Iris pigment epithelial cell (primary cell): ENCODE data around the gene C22orf31.
"Not testable (repeated sequence)": the region's sequence is repeated elsewhere in the genome, so short reads cannot be mapped to it uniquely, and the experiment has no call there.

Experiments used
- DNase-seq: peaks from one replicate; pipeline ENCODE4 v3.0.0-alpha.2; 2011; ENCODE audit warnings: low read depth

Gene C22orf31

GRCh38 chr22:29061773-29062172, at the start of gene C22orf31:
Gene C22orf31, minus strand, starts transcription at chr22:29061831. Its CDS starts 39 bp downstream, at chr22:29061792.
- no peak for DNase-seq

GRCh38 chr22:29110946-29111345, 49.3 kb upstream of the C22orf31 start:
- DNase-seq, result no peak

- DNase-seq, result peak; percentile 67
Observed at GRCh38 chr22:29109822-29110221, 48.2 kb upstream of the C22orf31 start.

- peak; percentile 69 for DNase-seq
Observed at GRCh38 chr22:29108137-29108536, 46.5 kb upstream of the C22orf31 start.

- no peak for DNase-seq
Observed at GRCh38 chr22:29106839-29107238, 45.2 kb upstream of the C22orf31 start.

- DNase-seq, result peak; percentile 55
Observed at GRCh38 chr22:29105468-29105867, 43.8 kb upstream of the C22orf31 start.

GRCh38 chr22:29103121-29103520, 41.5 kb upstream of the C22orf31 start:
- DNase-seq, result no peak

GRCh38 chr22:29102300-29102699, 40.7 kb upstream of the C22orf31 start:
- no peak for DNase-seq

- DNase-seq, result no peak
Observed at GRCh38 chr22:29098296-29098695, 36.7 kb upstream of the C22orf31 start.

- DNase-seq, result peak; percentile 71
Observed at GRCh38 chr22:29096736-29097669, 35.4 kb upstream of the C22orf31 start.

- DNase-seq, result no peak
Observed at GRCh38 chr22:29095459-29095858, 33.8 kb upstream of the C22orf31 start.

GRCh38 chr22:29093501-29094300, 32.1 kb upstream of the C22orf31 start:
- DNase-seq, result no peak

- DNase-seq, result no peak
Observed at GRCh38 chr22:29093030-29093429, 31.4 kb upstream of the C22orf31 start.

- no peak for DNase-seq
Observed at GRCh38 chr22:29092243-29092642, 30.6 kb upstream of the C22orf31 start.

GRCh38 chr22:29090039-29090438, 28.4 kb upstream of the C22orf31 start:
- DNase-seq, result no peak

- no peak for DNase-seq
Observed at GRCh38 chr22:29089507-29089906, 27.9 kb upstream of the C22orf31 start.

- no peak for DNase-seq
Observed at GRCh38 chr22:29088809-29089208, 27.2 kb upstream of the C22orf31 start.

- no peak for DNase-seq
Observed at GRCh38 chr22:29087012-29087411, 25.4 kb upstream of the C22orf31 start.

GRCh38 chr22:29083933-29084591, 22.4 kb upstream of the C22orf31 start:
- DNase-seq, result no peak

GRCh38 chr22:29083576-29083932, 21.9 kb upstream of the C22orf31 start:
- not testable (repeated sequence) for DNase-seq

GRCh38 chr22:29082826-29083545, 21.4 kb upstream of the C22orf31 start:
- DNase-seq, result no peak
